GM12872 (cell line): ENCODE measurements around the gene PSMD6.

Source experiments
- CTCF ChIP-seq: IDR thresholded peaks from 3 replicates; pipeline ENCODE4 v1.5.1; 2011; ENCODE audit warnings: low read depth, mild to moderate bottlenecking, low read length, moderate library complexity; ENCODE audit not compliant: insufficient read depth

Gene PSMD6

DNA sequence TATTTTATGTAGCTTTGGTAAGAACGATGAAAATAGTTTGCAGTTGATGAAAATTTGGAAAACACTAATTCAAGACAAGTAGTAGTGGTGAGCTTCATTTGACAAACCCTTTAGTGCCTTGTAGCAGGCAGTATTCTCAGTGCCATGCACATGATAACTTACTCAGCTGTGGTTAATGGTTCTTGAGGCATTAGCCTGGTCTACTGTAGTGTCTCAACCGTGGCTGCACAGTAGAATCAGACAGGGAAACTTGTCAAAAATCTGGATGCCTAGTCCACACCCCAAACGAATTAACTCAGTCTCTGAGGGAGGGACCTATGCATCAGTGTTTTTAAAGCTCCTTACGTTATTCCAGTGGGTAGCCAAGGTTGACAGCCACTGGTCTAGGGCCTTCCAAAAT is 45.4 kb downstream of the PSMD6 start:
- TF ChIP-seq CTCF, result no peak

- no peak for TF ChIP-seq CTCF
These were observed 46.5 kb downstream of the PSMD6 start for GRCh38 chr3:63976872-63977200.

- no peak for TF ChIP-seq CTCF
These were observed 47.0 kb downstream of the PSMD6 start for GRCh38 chr3:63976161-63976871.

DNA sequence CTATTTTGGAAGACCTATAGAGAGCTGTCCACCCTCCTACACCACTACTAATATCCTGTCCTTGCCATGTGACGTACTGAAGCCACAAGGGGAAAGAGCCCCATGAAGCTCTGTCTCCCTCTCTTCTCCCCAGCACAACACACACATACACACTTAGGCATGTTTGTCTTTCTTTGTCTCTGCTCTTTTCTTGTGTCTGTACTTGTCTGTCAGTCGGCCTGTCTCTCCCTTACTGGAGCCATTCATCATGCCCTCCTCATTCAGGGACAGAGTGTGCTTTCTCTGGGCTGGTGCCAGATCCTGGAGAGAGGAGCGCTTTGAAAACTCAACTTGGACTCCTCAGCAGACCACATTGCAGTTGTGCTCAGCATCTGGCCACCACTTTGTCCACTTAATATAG is 47.6 kb downstream of the PSMD6 start:
- no peak for TF ChIP-seq CTCF

DNA sequence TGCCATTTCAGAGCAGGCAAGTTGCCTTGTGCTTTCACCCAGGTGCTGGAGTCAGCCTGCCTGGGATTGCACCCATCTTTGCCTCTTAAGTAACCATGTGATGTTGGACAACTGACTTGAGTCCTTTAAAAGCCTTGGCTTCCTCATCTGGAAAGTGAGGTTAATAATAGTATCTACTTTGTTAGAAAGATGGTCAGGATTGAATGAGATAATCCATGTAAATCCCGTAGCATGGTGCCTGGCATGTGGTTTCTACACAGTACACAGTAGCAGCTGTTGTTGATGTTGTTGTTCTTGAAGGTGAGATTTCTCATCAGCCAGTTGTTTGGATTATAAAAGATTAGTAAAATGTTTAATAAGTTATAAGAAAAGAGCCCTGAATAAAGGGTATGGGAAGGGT is 48.8 kb downstream of the PSMD6 start:
- TF ChIP-seq CTCF, result no peak

- TF ChIP-seq CTCF, result no peak
These were observed 49.9 kb downstream of the PSMD6 start for GRCh38 chr3:63973406-63973805.

DNA sequence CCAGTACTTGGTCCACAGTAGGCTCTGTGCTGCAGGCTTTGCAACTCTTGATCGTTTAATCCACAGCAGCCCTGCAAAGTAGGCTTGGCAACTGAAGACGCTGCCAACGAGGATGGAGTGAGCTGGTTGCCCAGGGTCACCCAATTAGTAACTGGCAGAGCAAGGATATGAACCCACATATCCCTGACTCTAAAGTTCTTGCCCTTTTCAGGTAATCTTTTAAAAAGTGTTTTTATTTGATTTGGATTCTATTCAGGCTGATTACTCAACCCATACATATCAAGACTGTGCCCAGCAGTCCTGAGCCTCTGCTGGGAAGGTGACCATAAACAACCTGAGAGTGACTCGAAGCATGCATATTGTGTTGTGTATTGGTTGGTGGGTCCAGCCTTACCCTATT is 50.3 kb downstream of the PSMD6 start:
- no peak for TF ChIP-seq CTCF

DNA sequence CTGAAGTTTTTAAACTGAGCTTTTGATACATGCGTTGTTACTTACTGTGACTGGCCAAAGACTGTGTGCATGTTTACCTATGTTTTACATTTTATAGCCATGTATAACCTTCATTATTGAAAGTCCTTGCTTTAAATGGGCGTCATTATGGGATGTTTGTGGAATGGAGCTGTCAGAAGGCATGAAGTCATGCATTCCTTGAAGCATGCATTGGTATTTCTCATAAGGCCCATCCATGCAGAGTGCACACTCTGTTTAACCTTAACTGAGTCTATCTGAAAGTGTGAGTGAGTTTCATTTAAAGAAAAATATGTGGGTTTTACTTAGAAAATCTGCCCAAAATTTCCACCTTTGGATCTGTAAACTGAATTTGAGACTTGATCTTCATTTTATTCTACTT is 51.1 kb downstream of the PSMD6 start:
- TF ChIP-seq CTCF, result no peak
